SK-N-MC (cell line): ENCODE measurements around the gene RTRAF.

Experiments used
- EZH2 ChIP-seq: fragments of 200-600 bp; sonication (generic); IDR thresholded peaks from one replicate; pipeline ENCODE4 v1.6.1; 2017; ENCODE audit warnings: antibody characterized with exemption
- FOXP2 ChIP-seq: optimal IDR thresholded peaks from 2 replicates; pipeline ENCODE3; 2011; ENCODE audit warnings: mild to moderate bottlenecking, moderate library complexity; ENCODE audit not compliant: insufficient read depth; ENCODE audit errors: extremely low read length, control extremely low read depth
- POLR2AphosphoS5 ChIP-seq: IDR thresholded peaks from 2 replicates; pipeline ENCODE4 v1.6.1; 2012; ENCODE audit warnings: mild to moderate bottlenecking, low read depth, low read length, borderline replicate concordance

DNA sequence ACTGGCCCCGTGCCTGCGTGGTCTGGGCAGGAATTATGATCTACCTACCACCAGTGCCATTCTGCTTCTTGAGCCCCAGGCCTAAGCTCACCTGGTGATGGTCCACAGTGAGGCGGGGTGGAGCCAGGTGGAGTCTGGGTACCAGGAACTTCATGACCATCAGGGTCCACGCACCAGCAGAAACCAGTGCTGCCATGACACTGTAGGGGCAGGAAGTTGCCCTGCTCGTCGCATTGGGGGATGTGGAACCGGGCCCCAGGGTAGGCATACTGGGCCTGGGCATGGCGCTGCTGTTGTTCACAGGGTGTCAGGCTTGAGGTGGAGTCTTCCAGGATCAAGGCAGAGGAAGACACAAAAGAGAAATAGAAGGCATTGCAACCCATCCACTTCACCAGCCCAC is 29.6 kb downstream of the RTRAF start:
- TF ChIP-seq POLR2AphosphoS5, result no peak
- no peak for TF ChIP-seq EZH2
- no peak for TF ChIP-seq FOXP2
